Uterus (tissue), 2 donors: ENCODE measurements around the gene LEMD1.
"Not testable (repeated sequence)": the region's sequence is repeated elsewhere in the genome, so short reads cannot be mapped to it uniquely, and the experiment has no call there.

Experiments used
- CTCF ChIP-seq, 4 experiments: fragments of 200-600 bp in 2 of 4; fragments of 450-650 bp in 2 of 4; sonication (generic) in 2 of 4; IDR thresholded peaks; one replicate each; pipeline ENCODE4 v1.5.1; 2016 to 2019; ENCODE audit warnings: antibody characterized with exemption in 4 of 4, mild to moderate bottlenecking in 2 of 4, moderate library complexity in 1 of 4
- POLR2A ChIP-seq, 2 donors: fragments of 450-650 bp; IDR thresholded peaks; one replicate each; pipeline ENCODE4 v1.6.1; 2016; ENCODE audit warnings: antibody characterized with exemption in 2 of 2, mild to moderate bottlenecking in 1 of 2, moderate library complexity in 1 of 2

GRCh38 chr1:205382990-205383389 is 38.9 kb downstream of the LEMD1 start:
- not testable (repeated sequence) for TF ChIP-seq CTCF, POLR2A (IDR thresholded peaks at IDR 0.05)
